Stimulated activated naive CD8-positive, alpha-beta T cell treated with anti-CD3 and anti-CD28 coated beads, Interleukin-15, amount 100 ng/mL, for 72 hours (primary cell): ENCODE results near the gene HEXIM2.
"Not testable (repeated sequence)": the region's sequence is repeated elsewhere in the genome, so short reads cannot be mapped to it uniquely, and the experiment has no call there.

ENCODE experiments used
- ATAC-seq: fragments of 150-1000 bp; cut with Tn5 transposase; 2 replicates; pipeline ENCODE4 v1.10.0; 2021; ENCODE audit warnings: mild to moderate bottlenecking, moderate library complexity
- DNase-seq, 2 donors: peaks; one replicate each; pipeline ENCODE4 v3.0.0; 2021 to 2022
- H3K27ac Mint-ChIP-seq, 2 donors: one replicate each; pipeline ENCODE4 v1.8.0; 2022; ENCODE audit warnings: mild to moderate bottlenecking in 2 of 2, mixed read lengths in 2 of 2, moderate library complexity in 2 of 2
- H3K27me3 Mint-ChIP-seq: one replicate; pipeline ENCODE4 v1.8.0; 2022; ENCODE audit warnings: mixed read lengths
- H3K4me1 Mint-ChIP-seq: one replicate; pipeline ENCODE4 v1.8.0; 2022; ENCODE audit warnings: mild to moderate bottlenecking, mixed read lengths
- H3K4me3 Mint-ChIP-seq, 2 donors: one replicate each; pipeline ENCODE4 v1.8.0; 2022; ENCODE audit warnings: mild to moderate bottlenecking in 2 of 2, mixed read lengths in 2 of 2, moderate library complexity in 1 of 2
- H3K9me3 Mint-ChIP-seq, 2 donors: one replicate each; pipeline ENCODE4 v1.8.0; 2022; ENCODE audit warnings: mixed read lengths in 2 of 2

The HEXIM2 gene

GRCh38 chr17:45123076-45123770 is 38.5 kb upstream of the HEXIM2 start:
- H3K9me3 Mint-ChIP-seq = no peaks in the 10 kb centered on the region
- ATAC-seq = no peak
- H3K27me3 Mint-ChIP-seq = peaks cover 27% of the 10 kb centered on the region
- peaks cover 6% of the 10 kb centered on the region for H3K4me1 Mint-ChIP-seq
- no peak for DNase-seq
- peak overlapping the region in 1 of 2 donors; percentile 69 for H3K27ac Mint-ChIP-seq
- H3K4me3 Mint-ChIP-seq = no peak overlapping the region

DNA sequence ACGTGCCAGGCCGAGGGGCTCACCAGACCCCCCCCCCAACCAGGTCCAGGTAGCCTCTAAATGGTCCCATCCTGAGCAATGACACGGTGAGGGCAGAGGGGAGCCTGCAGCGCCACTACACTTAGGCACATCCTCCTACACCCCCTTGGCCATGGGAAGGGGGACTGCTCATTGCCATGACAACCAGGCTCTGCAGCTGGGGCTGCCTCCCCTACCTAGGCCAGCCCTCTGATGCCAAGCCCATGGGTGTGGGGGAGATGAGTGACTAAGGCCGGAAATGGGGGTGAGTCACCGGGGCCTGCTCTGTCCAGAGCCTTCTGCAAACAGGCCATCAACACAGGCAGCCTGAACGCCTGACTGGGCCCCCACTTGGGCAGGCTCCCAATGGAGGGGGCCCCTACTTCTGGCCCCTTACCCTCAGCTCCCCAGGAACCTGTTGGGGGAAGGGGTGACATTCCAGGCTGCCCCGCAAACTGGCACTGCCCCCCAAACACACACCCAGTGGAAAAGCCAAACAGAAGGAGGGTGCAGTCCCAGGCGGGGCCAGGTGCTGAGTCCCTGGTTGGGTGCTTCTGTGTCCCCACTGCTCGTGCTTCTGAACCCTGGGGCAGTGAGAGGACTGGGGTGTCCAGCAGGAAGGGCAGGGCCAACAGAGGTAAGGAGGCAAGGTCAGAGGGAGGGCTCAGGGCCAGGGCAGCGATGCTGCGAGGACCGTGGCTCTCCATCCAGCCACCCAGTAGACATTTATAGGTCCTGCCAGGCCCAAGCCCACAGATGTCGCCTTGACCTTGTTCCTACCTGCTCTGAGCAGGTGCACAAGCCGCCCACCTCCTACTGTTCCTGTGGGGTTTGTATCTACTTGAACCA is 37.5 kb upstream of the HEXIM2 start:
- H3K9me3 Mint-ChIP-seq = no peaks in the 10 kb centered on the region
- H3K4me3 Mint-ChIP-seq = no peak overlapping the region
- ATAC-seq = peak; percentile 52
- DNase-seq = no peak
- H3K27me3 Mint-ChIP-seq = peaks cover 25% of the 10 kb centered on the region
- peaks cover 6% of the 10 kb centered on the region for H3K4me1 Mint-ChIP-seq
- peak overlapping the region in 1 of 2 donors; percentile 67 for H3K27ac Mint-ChIP-seq

GRCh38 chr17:45124797-45125122 is 36.9 kb upstream of the HEXIM2 start:
- ATAC-seq, DNase-seq, H3K4me3 Mint-ChIP-seq, H3K9me3 Mint-ChIP-seq, H3K4me1 Mint-ChIP-seq: not testable (repeated sequence)
- Mint-ChIP-seq H3K27me3 (peaks cover 19% of the 10 kb centered on the region), H3K27ac (peak overlapping the region in 1 of 2 donors; percentile 27)

DNA sequence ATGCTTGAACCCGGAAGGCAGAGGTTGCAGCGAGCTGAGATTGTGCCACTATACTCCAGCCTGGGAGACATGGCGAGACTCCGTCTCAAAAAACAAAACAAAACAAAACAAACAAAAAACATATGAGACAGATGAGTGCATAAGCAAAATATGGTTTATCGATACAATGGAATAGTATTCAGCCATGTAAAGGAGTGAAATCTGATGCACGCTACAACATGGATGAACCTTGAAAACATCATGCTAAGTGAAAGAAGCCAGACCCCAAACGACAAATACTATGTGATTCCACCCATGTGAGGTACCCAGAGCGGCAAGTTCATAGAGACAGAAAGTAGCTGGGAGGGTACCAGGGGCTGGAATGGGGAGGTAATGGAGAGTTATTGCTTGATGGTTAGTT is 36.2 kb upstream of the HEXIM2 start:
- no peak for ATAC-seq
- Mint-ChIP-seq H3K4me3 (no peak overlapping the region), H3K27ac (no peak overlapping the region), H3K9me3 (no peaks in the 10 kb centered on the region), H3K4me1 (peaks cover 6% of the 10 kb centered on the region), H3K27me3 (peaks cover 16% of the 10 kb centered on the region)
- no peak for DNase-seq

DNA sequence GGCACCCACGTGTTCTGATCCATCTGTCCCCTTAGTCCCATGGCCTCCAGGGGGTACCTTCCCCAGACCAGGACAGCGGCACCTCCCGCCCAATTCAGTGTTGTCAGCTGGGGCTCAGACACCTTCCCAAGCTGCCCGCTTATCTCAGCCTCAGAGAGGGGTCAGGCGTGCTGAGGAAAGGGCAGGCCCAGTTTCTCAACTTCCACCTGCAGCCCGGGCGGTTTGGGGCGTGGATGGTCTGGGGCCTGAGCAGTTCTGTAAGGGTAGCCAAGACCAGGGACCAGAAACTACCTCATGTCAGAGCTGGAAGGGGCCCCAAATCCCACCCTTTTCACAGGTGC is 34.5 kb upstream of the HEXIM2 start:
- Mint-ChIP-seq H3K9me3 (no peaks in the 10 kb centered on the region), H3K27ac (no peak overlapping the region), H3K4me3 (no peak overlapping the region), H3K4me1 (no peaks in the 10 kb centered on the region), H3K27me3 (peaks cover 18% of the 10 kb centered on the region)
- ATAC-seq = no peak
- DNase-seq = no peak

DNA sequence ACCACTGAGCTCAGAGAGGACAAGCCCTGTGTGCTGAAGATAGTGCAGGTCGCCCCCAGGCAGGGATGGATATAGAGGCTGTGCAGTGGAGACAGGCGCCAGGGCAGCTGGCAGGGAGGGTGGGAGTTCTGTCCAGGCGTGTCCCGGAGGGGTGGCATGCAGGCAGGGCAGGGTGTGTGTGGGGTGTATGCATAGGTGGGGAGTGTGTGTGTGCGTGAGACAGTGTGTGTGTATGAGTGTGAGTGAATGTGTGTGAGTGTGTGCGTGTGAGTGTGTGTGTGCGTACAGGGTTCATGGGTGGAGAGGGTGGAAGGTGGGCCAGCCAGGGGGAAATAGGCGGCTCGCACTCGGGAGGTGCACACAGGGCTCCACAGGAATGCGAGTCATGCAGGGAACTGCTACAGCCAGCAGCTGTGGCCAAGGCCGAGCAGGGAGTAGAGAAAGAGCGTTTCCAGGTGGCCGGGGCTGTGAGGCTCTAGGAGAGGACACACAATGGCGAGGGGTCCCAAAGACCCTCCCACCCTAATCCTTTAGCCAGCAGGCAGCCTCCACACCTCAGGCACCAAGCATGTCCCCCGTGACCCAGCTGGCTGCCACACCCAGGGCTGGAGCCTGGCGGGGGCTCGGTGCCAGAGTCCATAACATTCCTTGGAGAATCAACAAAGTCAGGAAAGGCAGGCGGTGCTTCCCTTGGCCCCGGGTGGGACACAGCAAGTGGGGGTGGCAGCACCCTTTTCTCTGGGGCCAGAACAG is 34.0 kb upstream of the HEXIM2 start:
- Mint-ChIP-seq H3K9me3 (no peaks in the 10 kb centered on the region), H3K27me3 (peaks cover 17% of the 10 kb centered on the region), H3K4me3 (no peak overlapping the region), H3K4me1 (no peaks in the 10 kb centered on the region), H3K27ac (peak overlapping the region in 1 of 2 donors; percentile 12)
- ATAC-seq (no peak), DNase-seq (no peak)

DNA sequence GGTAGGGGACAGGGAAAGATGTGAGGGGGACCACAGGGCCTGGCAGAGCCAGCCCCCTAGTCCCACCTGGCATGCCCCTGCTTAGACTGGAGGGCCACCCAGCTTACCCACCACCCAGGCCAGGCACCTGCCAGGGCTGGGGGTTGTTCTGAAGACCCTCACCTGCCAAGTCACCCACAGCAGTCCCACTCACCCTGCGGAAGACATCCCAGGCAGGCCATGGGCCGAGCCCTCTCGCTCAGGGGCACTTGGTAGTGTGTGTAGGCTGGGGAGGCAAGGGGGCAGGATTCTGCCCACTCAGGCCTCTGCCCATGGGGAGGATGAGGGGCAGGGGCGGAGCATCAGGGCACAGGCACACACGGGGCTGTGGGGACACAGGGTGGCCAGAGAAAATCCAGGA is 33.3 kb upstream of the HEXIM2 start:
- ATAC-seq (no peak), DNase-seq (no peak)
- Mint-ChIP-seq H3K27ac (no peak overlapping the region), H3K27me3 (peaks cover 17% of the 10 kb centered on the region), H3K9me3 (no peaks in the 10 kb centered on the region), H3K4me3 (no peak overlapping the region), H3K4me1 (no peaks in the 10 kb centered on the region)

GRCh38 chr17:45128989-45129388 is 32.7 kb upstream of the HEXIM2 start:
- H3K9me3 Mint-ChIP-seq = no peaks in the 10 kb centered on the region
- peaks cover 17% of the 10 kb centered on the region for H3K27me3 Mint-ChIP-seq
- H3K27ac Mint-ChIP-seq = no peak overlapping the region
- H3K4me3 Mint-ChIP-seq = no peak overlapping the region
- no peak for ATAC-seq
- H3K4me1 Mint-ChIP-seq = peaks cover 6% of the 10 kb centered on the region
- DNase-seq = no peak

- DNase-seq (no peak), ATAC-seq (no peak)
- peaks cover 17% of the 10 kb centered on the region for H3K27me3 Mint-ChIP-seq
- H3K4me3 Mint-ChIP-seq = no peak overlapping the region
- H3K4me1 Mint-ChIP-seq = peaks cover 6% of the 10 kb centered on the region
- H3K9me3 Mint-ChIP-seq = no peaks in the 10 kb centered on the region
- H3K27ac Mint-ChIP-seq = no peak overlapping the region
These were observed 32.2 kb upstream of the HEXIM2 start for GRCh38 chr17:45129426-45129939.

DNA sequence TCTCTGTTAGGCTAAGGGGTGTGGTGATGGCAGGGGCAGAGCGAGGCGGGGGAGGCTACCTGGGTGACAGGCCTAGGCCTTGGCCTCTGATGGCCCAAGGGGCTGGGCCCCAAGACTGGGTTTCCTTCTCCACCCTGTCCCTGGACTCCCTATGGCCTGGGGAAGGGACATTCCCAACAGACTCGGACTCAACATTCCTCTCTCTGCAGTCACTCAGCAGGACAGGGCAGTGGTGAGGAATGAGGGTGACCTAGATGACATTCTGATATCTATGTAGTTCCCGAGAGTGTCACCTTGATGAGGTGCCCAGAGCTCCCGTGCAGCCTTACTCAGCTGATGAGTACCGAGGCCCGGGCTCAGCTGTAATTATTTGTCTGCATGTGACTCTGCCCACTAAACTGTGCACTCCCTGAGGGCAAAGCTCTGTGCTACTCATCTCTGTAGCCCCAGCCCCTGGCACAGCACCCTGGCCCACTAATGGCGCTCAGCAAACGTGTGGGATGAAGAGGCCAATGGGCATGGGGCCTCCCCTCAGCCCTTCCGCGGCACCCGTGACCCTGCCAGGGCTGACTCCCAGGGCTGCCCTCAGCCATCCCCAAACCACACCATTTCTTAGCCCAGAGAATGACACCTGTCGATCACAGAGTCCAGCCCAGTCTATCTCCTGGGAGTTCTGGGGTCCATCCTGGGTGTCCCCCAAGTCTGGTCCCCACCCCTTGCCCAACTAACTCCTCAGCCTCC is 31.6 kb upstream of the HEXIM2 start:
- Mint-ChIP-seq H3K27me3 (peaks cover 17% of the 10 kb centered on the region), H3K27ac (no peak overlapping the region), H3K4me3 (no peak overlapping the region), H3K4me1 (peaks cover 9% of the 10 kb centered on the region), H3K9me3 (no peaks in the 10 kb centered on the region)
- ATAC-seq (no peak), DNase-seq (no peak)

- peaks cover 17% of the 10 kb centered on the region for H3K27me3 Mint-ChIP-seq
- no peak overlapping the region for H3K27ac Mint-ChIP-seq
- no peak overlapping the region for H3K4me3 Mint-ChIP-seq
- peaks cover 14% of the 10 kb centered on the region for H3K4me1 Mint-ChIP-seq
- ATAC-seq = no peak
- no peaks in the 10 kb centered on the region for H3K9me3 Mint-ChIP-seq
- DNase-seq = no peak
These were observed 30.7 kb upstream of the HEXIM2 start for GRCh38 chr17:45130681-45131615.

DNA sequence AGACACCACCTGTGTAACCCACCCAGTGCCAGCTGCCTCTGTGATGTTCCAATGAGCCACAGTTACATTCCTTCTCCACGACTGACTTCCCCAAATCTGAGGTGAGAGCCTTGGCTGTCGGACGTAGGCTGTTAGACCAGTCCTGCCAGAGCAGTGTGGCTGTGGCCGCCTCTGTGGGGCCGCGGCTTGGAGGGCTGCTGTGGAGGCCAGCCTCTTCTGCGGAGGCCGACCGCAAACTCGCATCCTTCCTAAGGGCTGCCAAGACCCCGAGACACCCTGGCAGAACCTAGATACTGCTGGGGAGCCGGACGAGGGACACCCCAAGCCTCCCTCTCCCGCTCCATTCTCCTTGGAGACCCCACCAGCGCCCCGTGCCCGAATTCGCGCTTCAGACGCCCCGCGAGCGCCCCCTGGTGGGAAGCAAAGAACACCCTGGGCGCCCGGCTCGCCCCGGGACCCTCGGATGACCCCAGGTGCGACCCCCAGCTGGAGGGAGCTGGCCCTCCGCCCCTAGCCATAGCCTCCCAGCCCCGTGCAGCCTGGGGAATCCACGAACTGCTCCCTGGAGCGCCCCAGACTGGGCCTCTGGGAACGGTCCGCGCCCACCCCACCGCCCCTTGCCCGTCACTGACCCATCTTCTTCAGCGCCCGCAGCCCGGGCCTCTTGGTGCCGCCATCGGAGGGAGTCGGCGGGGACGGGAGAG is 29.9 kb upstream of the HEXIM2 start:
- ATAC-seq (peak; percentile 3), DNase-seq (peak; percentile 64)
- H3K27ac Mint-ChIP-seq = no peak overlapping the region
- peaks cover 17% of the 10 kb centered on the region for H3K27me3 Mint-ChIP-seq
- H3K4me1 Mint-ChIP-seq = peaks cover 22% of the 10 kb centered on the region
- H3K9me3 Mint-ChIP-seq = no peaks in the 10 kb centered on the region
- peak overlapping the region; percentile 72 to 76 for H3K4me3 Mint-ChIP-seq

DNA sequence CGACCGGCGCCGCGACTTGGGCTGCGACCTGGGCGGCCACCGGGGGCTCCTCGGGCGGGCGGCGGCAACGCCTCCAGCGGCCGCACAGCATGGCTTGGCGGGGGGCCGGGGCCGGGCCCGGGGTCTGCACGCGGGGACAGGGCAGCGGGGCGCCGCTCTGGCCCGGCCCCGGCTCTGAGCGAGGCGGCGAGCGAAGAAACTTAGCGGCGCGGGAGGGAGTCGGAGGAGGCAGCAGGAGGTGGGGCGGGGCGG is 29.4 kb upstream of the HEXIM2 start, which contains the start of gene PLCD3:
TSS of gene PLCD3 (minus strand) at position 196 of the 252 bp plus-strand sequence. CDS start at position 91, 105 bp downstream.
- no peak for ATAC-seq
- no peak for DNase-seq
- peaks cover 17% of the 10 kb centered on the region for H3K27me3 Mint-ChIP-seq
- H3K4me1 Mint-ChIP-seq = peaks cover 27% of the 10 kb centered on the region
- H3K27ac Mint-ChIP-seq = peak within 1 kb of the TSS; percentile 31 to 72
- H3K4me3 Mint-ChIP-seq = peak within 1 kb of the TSS; percentile 90 to 92
- H3K9me3 Mint-ChIP-seq = no peaks in the 10 kb centered on the region
